HL-60 (cell line): Measurements from ENCODE around the gene PLXNB2.

ENCODE experiments used
- GABPA ChIP-seq: IDR thresholded peaks from 2 replicates; pipeline ENCODE4 v1.6.1; 2012; ENCODE audit warnings: low read depth
- POLR2AphosphoS5 ChIP-seq: IDR thresholded peaks from 2 replicates; pipeline ENCODE4 v1.6.1; 2012; ENCODE audit warnings: low read depth
- TF ChIP-seq, protein P1 (sequence below): IDR thresholded peaks from one replicate; pipeline ENCODE4 v1.5.1; 2011; ENCODE audit warnings: low read length, control low read depth, inconsistent platforms; ENCODE audit not compliant: insufficient read depth
- TF ChIP-seq, protein P2 (sequence below): IDR thresholded peaks from 2 replicates; pipeline ENCODE4 v1.6.1; 2012; ENCODE audit warnings: low read depth; ENCODE audit not compliant: insufficient replicate concordance

DNA sequence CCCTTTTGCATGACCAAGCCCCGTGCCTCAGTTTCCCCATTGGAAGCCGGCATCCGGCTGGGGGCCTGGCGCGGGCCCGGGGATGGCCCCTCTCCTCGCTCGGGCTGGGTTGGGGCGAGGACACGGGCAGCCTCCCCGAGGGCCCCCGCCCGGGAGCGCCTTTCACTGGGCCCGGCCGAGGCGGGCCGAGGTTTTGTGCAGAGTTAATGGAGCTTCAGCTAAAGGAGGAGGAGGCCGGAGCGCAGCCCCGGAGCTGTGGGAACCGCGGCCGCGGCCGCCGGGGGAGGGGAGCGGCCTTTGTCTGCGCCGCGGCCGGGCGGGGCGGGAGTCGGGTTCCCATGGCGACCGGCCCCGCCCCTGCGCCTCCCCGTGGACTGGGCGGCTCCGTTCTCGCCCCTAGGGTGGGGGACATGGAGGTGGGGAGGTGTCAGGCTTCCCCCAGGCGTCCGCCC, 35.9 kb downstream of the PLXNB2 start:
- TF ChIP-seq, protein P1, sequence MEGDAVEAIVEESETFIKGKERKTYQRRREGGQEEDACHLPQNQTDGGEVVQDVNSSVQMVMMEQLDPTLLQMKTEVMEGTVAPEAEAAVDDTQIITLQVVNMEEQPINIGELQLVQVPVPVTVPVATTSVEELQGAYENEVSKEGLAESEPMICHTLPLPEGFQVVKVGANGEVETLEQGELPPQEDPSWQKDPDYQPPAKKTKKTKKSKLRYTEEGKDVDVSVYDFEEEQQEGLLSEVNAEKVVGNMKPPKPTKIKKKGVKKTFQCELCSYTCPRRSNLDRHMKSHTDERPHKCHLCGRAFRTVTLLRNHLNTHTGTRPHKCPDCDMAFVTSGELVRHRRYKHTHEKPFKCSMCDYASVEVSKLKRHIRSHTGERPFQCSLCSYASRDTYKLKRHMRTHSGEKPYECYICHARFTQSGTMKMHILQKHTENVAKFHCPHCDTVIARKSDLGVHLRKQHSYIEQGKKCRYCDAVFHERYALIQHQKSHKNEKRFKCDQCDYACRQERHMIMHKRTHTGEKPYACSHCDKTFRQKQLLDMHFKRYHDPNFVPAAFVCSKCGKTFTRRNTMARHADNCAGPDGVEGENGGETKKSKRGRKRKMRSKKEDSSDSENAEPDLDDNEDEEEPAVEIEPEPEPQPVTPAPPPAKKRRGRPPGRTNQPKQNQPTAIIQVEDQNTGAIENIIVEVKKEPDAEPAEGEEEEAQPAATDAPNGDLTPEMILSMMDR, result no peak
- TF ChIP-seq POLR2AphosphoS5 (no peak), GABPA (no peak)
- TF ChIP-seq, protein P2, sequence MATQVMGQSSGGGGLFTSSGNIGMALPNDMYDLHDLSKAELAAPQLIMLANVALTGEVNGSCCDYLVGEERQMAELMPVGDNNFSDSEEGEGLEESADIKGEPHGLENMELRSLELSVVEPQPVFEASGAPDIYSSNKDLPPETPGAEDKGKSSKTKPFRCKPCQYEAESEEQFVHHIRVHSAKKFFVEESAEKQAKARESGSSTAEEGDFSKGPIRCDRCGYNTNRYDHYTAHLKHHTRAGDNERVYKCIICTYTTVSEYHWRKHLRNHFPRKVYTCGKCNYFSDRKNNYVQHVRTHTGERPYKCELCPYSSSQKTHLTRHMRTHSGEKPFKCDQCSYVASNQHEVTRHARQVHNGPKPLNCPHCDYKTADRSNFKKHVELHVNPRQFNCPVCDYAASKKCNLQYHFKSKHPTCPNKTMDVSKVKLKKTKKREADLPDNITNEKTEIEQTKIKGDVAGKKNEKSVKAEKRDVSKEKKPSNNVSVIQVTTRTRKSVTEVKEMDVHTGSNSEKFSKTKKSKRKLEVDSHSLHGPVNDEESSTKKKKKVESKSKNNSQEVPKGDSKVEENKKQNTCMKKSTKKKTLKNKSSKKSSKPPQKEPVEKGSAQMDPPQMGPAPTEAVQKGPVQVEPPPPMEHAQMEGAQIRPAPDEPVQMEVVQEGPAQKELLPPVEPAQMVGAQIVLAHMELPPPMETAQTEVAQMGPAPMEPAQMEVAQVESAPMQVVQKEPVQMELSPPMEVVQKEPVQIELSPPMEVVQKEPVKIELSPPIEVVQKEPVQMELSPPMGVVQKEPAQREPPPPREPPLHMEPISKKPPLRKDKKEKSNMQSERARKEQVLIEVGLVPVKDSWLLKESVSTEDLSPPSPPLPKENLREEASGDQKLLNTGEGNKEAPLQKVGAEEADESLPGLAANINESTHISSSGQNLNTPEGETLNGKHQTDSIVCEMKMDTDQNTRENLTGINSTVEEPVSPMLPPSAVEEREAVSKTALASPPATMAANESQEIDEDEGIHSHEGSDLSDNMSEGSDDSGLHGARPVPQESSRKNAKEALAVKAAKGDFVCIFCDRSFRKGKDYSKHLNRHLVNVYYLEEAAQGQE, result no peak
